ENCODE data around the gene TWIST2. TPM values are rescaled to one million over a fixed set of nuclear protein-coding genes. Genes with fewer than 3 reads are reported as not detected.
A peak's percentile ranks its signal among the peaks of the same experiment; 100 is the strongest.

TWIST2 gene
- total RNA-seq, 2 experiments from 2014 or later = not detected

GRCh38 chr2:238927746-238928519, 80.0 kb downstream of the TWIST2 start:
- Mint-ChIP-seq H3K36me3 (no peaks in the 10 kb centered on the region), H3K4me3 (no peak overlapping the region), H3K4me1 (no peaks in the 10 kb centered on the region), H3K9me3 (ENCODE audit: low read depth) (no peaks in the 10 kb centered on the region), H3K27me3 (peaks cover 19% of the 10 kb centered on the region), H3K27ac (no peak overlapping the region)
- DNase-seq (no peak), ATAC-seq (no peak)
- CTCF ChIA-PET = no interaction called here

- Mint-ChIP-seq H3K4me3 (no peak overlapping the region), H3K27me3 (peaks cover 22% of the 10 kb centered on the region), H3K36me3 (no peaks in the 10 kb centered on the region), H3K27ac (no peak overlapping the region), H3K9me3 (ENCODE audit: low read depth) (no peaks in the 10 kb centered on the region), H3K4me1 (no peaks in the 10 kb centered on the region)
- ATAC-seq = no peak
- DNase-seq = no peak
- CTCF ChIA-PET = no interaction called here
Observed at GRCh38 chr2:238928520-238929241, 80.8 kb downstream of the TWIST2 start.

GRCh38 chr2:238929242-238930081, 81.6 kb downstream of the TWIST2 start:
- H3K27ac Mint-ChIP-seq = no peak overlapping the region
- CTCF ChIA-PET = interaction anchor here (1.2 kb wide), 1 partner anchor 11 kb away, joined by 3 read pairs; no protein-coding TSS in a partner anchor
- no peak overlapping the region for H3K4me3 Mint-ChIP-seq
- H3K27me3 Mint-ChIP-seq = peaks cover 22% of the 10 kb centered on the region
- ATAC-seq (no peak), DNase-seq (no peak)
- H3K4me1 Mint-ChIP-seq = no peaks in the 10 kb centered on the region
- H3K9me3 Mint-ChIP-seq (ENCODE audit: low read depth) = no peaks in the 10 kb centered on the region
- no peaks in the 10 kb centered on the region for H3K36me3 Mint-ChIP-seq

- ATAC-seq = no peak
- H3K4me1 Mint-ChIP-seq = no peaks in the 10 kb centered on the region
- H3K27ac Mint-ChIP-seq = no peak overlapping the region
Observed at GRCh38 chr2:238930216-238930615, 82.3 kb downstream of the TWIST2 start.

GRCh38 chr2:238936162-238937052, 88.5 kb downstream of the TWIST2 start:
- no peak overlapping the region for H3K4me3 Mint-ChIP-seq
- no peaks in the 10 kb centered on the region for H3K4me1 Mint-ChIP-seq
- H3K27me3 Mint-ChIP-seq = peaks cover 16% of the 10 kb centered on the region
- no peaks in the 10 kb centered on the region for H3K36me3 Mint-ChIP-seq
- H3K9me3 Mint-ChIP-seq (ENCODE audit: low read depth) = no peaks in the 10 kb centered on the region
- CTCF ChIA-PET = no interaction called here
- DNase-seq = peak; percentile 19
- ATAC-seq = no peak
- no peak overlapping the region for H3K27ac Mint-ChIP-seq

More at GRCh38 chr2:238930216-238930615, 82.3 kb downstream of the TWIST2 start:
- CTCF ChIA-PET = interaction anchor here (1.2 kb wide), 1 partner anchor 12 kb away, joined by 3 read pairs; no protein-coding TSS in a partner anchor
- no peaks in the 10 kb centered on the region for H3K9me3 Mint-ChIP-seq (ENCODE audit: low read depth)
- DNase-seq = no peak
- no peaks in the 10 kb centered on the region for H3K36me3 Mint-ChIP-seq
- peaks cover 25% of the 10 kb centered on the region for H3K27me3 Mint-ChIP-seq
- no peak overlapping the region for H3K4me3 Mint-ChIP-seq

GRCh38 chr2:238938003-238938400, 90.1 kb downstream of the TWIST2 start:
- Mint-ChIP-seq H3K27ac (no peak overlapping the region), H3K27me3 (peaks cover 5% of the 10 kb centered on the region), H3K4me3 (no peak overlapping the region), H3K4me1 (no peaks in the 10 kb centered on the region), H3K36me3 (no peaks in the 10 kb centered on the region), H3K9me3 (ENCODE audit: low read depth) (no peaks in the 10 kb centered on the region)
- DNase-seq (peak; percentile 37), ATAC-seq (no peak)
- CTCF ChIA-PET = interaction anchor here (1.4 kb wide), 1 partner anchor 33 kb away, joined by 3 read pairs; no protein-coding TSS in a partner anchor

- no peak overlapping the region for H3K27ac Mint-ChIP-seq
- H3K4me3 Mint-ChIP-seq = no peak overlapping the region
- H3K9me3 Mint-ChIP-seq (ENCODE audit: low read depth) = no peaks in the 10 kb centered on the region
- DNase-seq = peak; percentile 26
- CTCF ChIA-PET = interaction anchor here (1.4 kb wide), 1 partner anchor 32 kb away, joined by 3 read pairs; no protein-coding TSS in a partner anchor
- no peaks in the 10 kb centered on the region for H3K4me1 Mint-ChIP-seq
- peaks cover 3% of the 10 kb centered on the region for H3K27me3 Mint-ChIP-seq
- H3K36me3 Mint-ChIP-seq = no peaks in the 10 kb centered on the region
- no peak for ATAC-seq
Observed at GRCh38 chr2:238938401-238939055, 90.6 kb downstream of the TWIST2 start.

- no peaks in the 10 kb centered on the region for H3K4me1 Mint-ChIP-seq
- no peak overlapping the region for H3K4me3 Mint-ChIP-seq
- CTCF ChIA-PET = no interaction called here
- no peaks in the 10 kb centered on the region for H3K9me3 Mint-ChIP-seq (ENCODE audit: low read depth)
- DNase-seq (peak; percentile 28), ATAC-seq (no peak)
- H3K36me3 Mint-ChIP-seq = no peaks in the 10 kb centered on the region
- H3K27me3 Mint-ChIP-seq = peaks cover 3% of the 10 kb centered on the region
- no peak overlapping the region for H3K27ac Mint-ChIP-seq
Observed at GRCh38 chr2:238939074-238939473, 91.2 kb downstream of the TWIST2 start.

GRCh38 chr2:238939521-238940403, 91.9 kb downstream of the TWIST2 start:
- no peak overlapping the region for H3K27ac Mint-ChIP-seq
- H3K9me3 Mint-ChIP-seq (ENCODE audit: low read depth) = no peaks in the 10 kb centered on the region
- no peaks in the 10 kb centered on the region for H3K36me3 Mint-ChIP-seq
- H3K27me3 Mint-ChIP-seq = no peaks in the 10 kb centered on the region
- CTCF ChIA-PET = no interaction called here
- no peak for DNase-seq
- H3K4me1 Mint-ChIP-seq = no peaks in the 10 kb centered on the region
- H3K4me3 Mint-ChIP-seq = no peak overlapping the region
- ATAC-seq = no peak

- DNase-seq (peak; percentile 23), ATAC-seq (no peak)
- Mint-ChIP-seq H3K4me1 (no peaks in the 10 kb centered on the region), H3K36me3 (no peaks in the 10 kb centered on the region), H3K27me3 (no peaks in the 10 kb centered on the region), H3K9me3 (ENCODE audit: low read depth) (no peaks in the 10 kb centered on the region), H3K4me3 (no peak overlapping the region), H3K27ac (no peak overlapping the region)
- CTCF ChIA-PET = no interaction called here
Observed at GRCh38 chr2:238940806-238941205, 92.9 kb downstream of the TWIST2 start.

- Mint-ChIP-seq H3K27ac (no peak overlapping the region), H3K27me3 (no peaks in the 10 kb centered on the region), H3K9me3 (ENCODE audit: low read depth) (no peaks in the 10 kb centered on the region), H3K4me1 (no peaks in the 10 kb centered on the region), H3K36me3 (no peaks in the 10 kb centered on the region), H3K4me3 (no peak overlapping the region)
- ATAC-seq = no peak
- DNase-seq = peak; percentile 16
- CTCF ChIA-PET = no interaction called here
Observed at GRCh38 chr2:238941262-238941792, 93.4 kb downstream of the TWIST2 start.

Data from activated CD8-positive, alpha-beta memory T cell treated with anti-CD3 and anti-CD28 coated beads, Interleukin-2, amount 10 ng/mL, durations not matched to agents 7 days and 5 days (primary cell).